B cell (primary cell): ENCODE measurements around the gene DNHD1. TPM values are rescaled to one million over a fixed set of nuclear protein-coding genes. Genes with fewer than 3 reads are reported as not detected.

ENCODE experiments used
- ATAC-seq: fragments of 200-7000 bp; cut with Tn5 transposase; one replicate; pipeline ENCODE4 v1.10.0; 2021; ENCODE audit warnings: low read depth, mild to moderate bottlenecking, moderate number of reproducible peaks, moderate library complexity
- CTCF ChIA-PET: fragments of 350-600 bp; sonication (Branson Sonifier 250); formaldehyde crosslinking; loops from one replicate; lab custom pipeline; 2021; ENCODE audit warnings: antibody characterized with exemption, inconsistent platforms; lab: Charles Lee
- POLR2A ChIA-PET: fragments of 350-600 bp; sonication (Branson Sonifier 250); formaldehyde crosslinking; loops from one replicate; lab custom pipeline; 2021; ENCODE audit warnings: antibody characterized with exemption; lab: Charles Lee
- DNase-seq: peaks from one replicate; pipeline ENCODE4 v3.0.0; 2013
- H2AFZ ChIP-seq: 2 replicates; pipeline ENCODE4 v1.6.1; 2012; ENCODE audit warnings: mild to moderate bottlenecking, low read depth, low read length; ENCODE audit not compliant: insufficient read depth, poor library complexity, severe bottlenecking
- H3K27ac ChIP-seq, 2 donors: 1 replicate in 1 of 2; 2 replicates in 1 of 2; pipeline ENCODE4 v1.5.1; 2012 to 2013; ENCODE audit warnings: low read length in 2 of 2, mild to moderate bottlenecking in 2 of 2, moderate library complexity in 1 of 2
- H3K27me3 ChIP-seq, 4 experiments: fragments of 200-600 bp in 1 of 4; sonication (generic) in 1 of 4; replicated peaks in 1 of 4; 1 replicate in 2 of 4; 2 replicates in 2 of 4; pipeline versions ENCODE4 v1.6.1 to v1.7.0; 2013 to 2016; ENCODE audit warnings: low read length in 3 of 4, mild to moderate bottlenecking in 2 of 4, mixed read lengths in 1 of 4, moderate library complexity in 1 of 4; ENCODE audit not compliant: insufficient read depth in 4 of 4, control insufficient read depth in 3 of 4; ENCODE audit errors: control extremely low read depth in 1 of 4
- H3K36me3 ChIP-seq, 2 experiments: replicated peaks in 1 of 2; 1 replicate in 1 of 2; 2 replicates in 1 of 2; pipeline versions ENCODE4 v1.6.1 to v1.7.1; 2013; ENCODE audit warnings: low read length in 1 of 2; ENCODE audit not compliant: insufficient read depth in 2 of 2, control insufficient read depth in 1 of 2; ENCODE audit errors: control extremely low read depth in 1 of 2, extremely low read depth in 1 of 2
- H3K4me1 ChIP-seq, 2 donors: fragments of 200-600 bp in 1 of 2; sonication (generic) in 1 of 2; 1 replicate in 1 of 2; 2 replicates in 1 of 2; pipeline versions ENCODE4 v1.5.1 to v1.6.1; 2013 to 2017; ENCODE audit warnings: low read length in 2 of 2; ENCODE audit not compliant: control insufficient read depth in 2 of 2, insufficient read depth in 2 of 2
- H3K4me2 ChIP-seq: replicated peaks from 2 replicates; pipeline ENCODE3; 2012; ENCODE audit warnings: mild to moderate bottlenecking, low read depth, low read length; ENCODE audit not compliant: poor library complexity, severe bottlenecking
- H3K4me3 ChIP-seq, 5 experiments: fragments of 200-600 bp in 1 of 5; sonication (generic) in 1 of 5; 1 replicate in 3 of 5; 2 replicates in 2 of 5; pipeline versions ENCODE4 v1.5.1 to v1.7.0; 2011 to 2016; ENCODE audit warnings: low read length in 4 of 5, mild to moderate bottlenecking in 4 of 5, low read depth in 2 of 5, control low read depth in 1 of 5, moderate library complexity in 1 of 5; ENCODE audit not compliant: insufficient read depth in 1 of 5; ENCODE audit errors: control extremely low read depth in 1 of 5, extremely low read depth in 1 of 5
- H3K79me2 ChIP-seq: fragments of 200-600 bp; sonication (generic); one replicate; pipeline ENCODE4 v1.6.0; 2016; ENCODE audit warnings: low read length; ENCODE audit not compliant: control insufficient read depth, insufficient read depth
- H3K9ac ChIP-seq: fragments of 200-600 bp; sonication (generic); 2 replicates; pipeline ENCODE4 v1.6.1; 2017; ENCODE audit warnings: mild to moderate bottlenecking, low read length, moderate library complexity
- H3K9me3 ChIP-seq, 3 donors: one replicate each; pipeline versions ENCODE4 v1.6.1 to v1.7.1; 2013; ENCODE audit warnings: low read length in 2 of 3; ENCODE audit not compliant: control insufficient read depth in 2 of 3, insufficient read depth in 1 of 3; ENCODE audit errors: control extremely low read depth in 1 of 3
- H4K20me1 ChIP-seq: 2 replicates; pipeline ENCODE4 v1.6.0; 2012; ENCODE audit warnings: mild to moderate bottlenecking, low read length; ENCODE audit not compliant: insufficient read depth, control insufficient read depth, poor library complexity, severe bottlenecking
- H3K27ac Mint-ChIP-seq: one replicate; pipeline ENCODE4 v1.8.0; 2021; ENCODE audit warnings: mixed read lengths
- H3K27me3 Mint-ChIP-seq: one replicate; pipeline ENCODE4 v1.8.0; 2021; ENCODE audit warnings: mixed read lengths
- H3K4me1 Mint-ChIP-seq: one replicate; pipeline ENCODE4 v1.8.0; 2021; ENCODE audit warnings: mixed read lengths
- H3K4me3 Mint-ChIP-seq: one replicate; pipeline ENCODE4 v1.8.0; 2021; ENCODE audit warnings: mixed read lengths
- H3K9me3 Mint-ChIP-seq: one replicate; pipeline ENCODE4 v1.8.0; 2022; ENCODE audit warnings: mixed read lengths; ENCODE audit not compliant: insufficient read depth
- CTCF ChIP-seq: fragments of 200-600 bp; IDR thresholded peaks from one replicate; pipeline ENCODE4 v1.8.0; 2022; ENCODE audit warnings: antibody characterized with exemption, mild to moderate bottlenecking
- EZH2 ChIP-seq: IDR thresholded peaks from 2 replicates; pipeline ENCODE4 v1.6.1; 2012; ENCODE audit warnings: borderline replicate concordance, low read depth, mild to moderate bottlenecking, moderate library complexity, low read length; ENCODE audit not compliant: insufficient read depth, poor library complexity, severe bottlenecking
- WGBS: methylation state at CpG from one replicate; pipeline ENCODE4 v1.1.5; 2013; ENCODE audit warnings: missing lambda C conversion rate; ENCODE audit not compliant: insufficient coverage; 5-methylcytosine and 5-hydroxymethylcytosine counted together
- intact Hi-C: fragments of 100-400 bp; cut with micrococcal nuclease; formaldehyde crosslinking; loops from one replicate; pipeline ENCODE4 v1.10.0; 2022
- polyA plus RNA-seq: library from polyadenylated mRNA; depleted of rRNA; stranded (reverse); fragments of >200 nt; gene quantifications from 2 replicates; pipeline ENCODE4 v1.2.3, GENCODE V29; 2012
- total RNA-seq, 2 donors: library from RNA; stranded (reverse); fragments of 120-200 nt in 1 of 2; gene quantifications; 1 replicate in 1 of 2; 2 replicates in 1 of 2; pipeline versions ENCODE4 v1.2.3 to v1.2.4, GENCODE V29; 2013 to 2022

DNHD1 gene
- total and polyA plus RNA-seq, 2 donors (not counting 1 experiment from before 2014, with no cell fraction given): 53.9 to 58.2 TPM

- H3K27ac Mint-ChIP-seq: no peak overlapping the region
- no peak overlapping the region for H3K4me2 ChIP-seq
- POLR2A ChIA-PET: no interaction called here
Observed at GRCh38 chr11:6539748-6540268, 42.7 kb downstream of the DNHD1 start.

GRCh38 chr11:6541356-6541755, 44.3 kb downstream of the DNHD1 start:
- no peak overlapping the region for H3K27ac ChIP-seq
- Mint-ChIP-seq H3K4me1 (no peaks in the 10 kb centered on the region), H3K27me3 (no peaks in the 10 kb centered on the region), H3K9me3 (no peaks in the 10 kb centered on the region), H3K27ac (no peak overlapping the region), H3K4me3 (no peak overlapping the region)
- H4K20me1 ChIP-seq: no peaks in the 10 kb centered on the region
- no peak overlapping the region for H2AFZ ChIP-seq
- POLR2A ChIA-PET: no interaction called here
- DNase-seq: no peak
- ATAC-seq: no peak
- no peaks in the 10 kb centered on the region for H3K9me3 ChIP-seq
- WGBS: 100% methylated on average over 1 of the region's 4 CpGs
- CTCF ChIA-PET: interaction anchor here (1.3 kb wide), 1 partner anchor 10 kb away, joined by 8 read pairs; no protein-coding TSS in a partner anchor
- no peak overlapping the region for H3K9ac ChIP-seq
- no peaks in the 10 kb centered on the region for H3K4me1 ChIP-seq
- no peak overlapping the region for H3K4me3 ChIP-seq
- H3K36me3 ChIP-seq: no peaks in the 10 kb centered on the region
- no peak overlapping the region for H3K4me2 ChIP-seq
- no peaks in the 10 kb centered on the region for H3K27me3 ChIP-seq
- no peaks in the 10 kb centered on the region for H3K79me2 ChIP-seq
- intact Hi-C loops: no loop called here
- TF ChIP-seq CTCF (no peak), EZH2 (no peak)

More at GRCh38 chr11:6539748-6540268, 42.7 kb downstream of the DNHD1 start:
- ATAC-seq: no peak
- H2AFZ ChIP-seq: no peak overlapping the region
- Mint-ChIP-seq H3K4me1 (no peaks in the 10 kb centered on the region), H3K27me3 (no peaks in the 10 kb centered on the region), H3K9me3 (no peaks in the 10 kb centered on the region), H3K4me3 (no peak overlapping the region)
- H3K4me3 ChIP-seq: no peak overlapping the region
- DNase-seq: no peak
- no peak for TF ChIP-seq EZH2
- TF ChIP-seq CTCF: no peak
- no peaks in the 10 kb centered on the region for H3K27me3 ChIP-seq
- no peaks in the 10 kb centered on the region for H4K20me1 ChIP-seq
- intact Hi-C loops: no loop called here
- H3K9ac ChIP-seq: no peak overlapping the region
- WGBS: 96% methylated on average over 12 of the region's 12 CpGs
- no peaks in the 10 kb centered on the region for H3K9me3 ChIP-seq
- no peak overlapping the region for H3K27ac ChIP-seq
- H3K4me1 ChIP-seq: no peaks in the 10 kb centered on the region
- CTCF ChIA-PET: no interaction called here
- no peaks in the 10 kb centered on the region for H3K79me2 ChIP-seq
- H3K36me3 ChIP-seq: no peaks in the 10 kb centered on the region
